Measurements from ENCODE around the gene PLPP3. TPM values are rescaled to one million over a fixed set of nuclear protein-coding genes. Genes with fewer than 3 reads are reported as not detected.

Gene PLPP3
- total and polyA plus RNA-seq, 9 of the 15 experiments (the other 6 are each of a cell fraction or from before 2014, with no cell fraction given): 0.07 to 0.54 (median 0.20) TPM

GRCh38 chr1:56510642-56511021 lies 68.7 kb downstream of the PLPP3 start:
- H3K79me2 ChIP-seq (ENCODE audit: control insufficient read depth, insufficient read depth, low read length): no peaks in the 10 kb centered on the region
- in situ Hi-C loops (cut with MboI) (no loop called here), intact Hi-C loops (cut with micrococcal nuclease) (no loop called here)
- peak overlapping the region; percentile 10 to 59; a peak in 2 of 4 replicates for H3K9ac ChIP-seq (ENCODE audit: insufficient read depth in 1 of 2, low read depth in 2 of 2, low read length in 2 of 2)
- H3K27me3 ChIP-seq (ENCODE audit: control insufficient read depth in 2 of 2, insufficient read depth in 2 of 2, low read length in 2 of 2): no peaks in the 10 kb centered on the region
- peaks cover 18 to 39% of the 10 kb centered on the region in 2 experiments for H3K4me1 ChIP-seq (replicated peaks in 1 of 2; ENCODE audit: control insufficient read depth in 2 of 2, insufficient read depth in 2 of 2, low read length in 2 of 2)
- H3K36me3 ChIP-seq (ENCODE audit: control insufficient read depth, insufficient read depth, low read length): no peaks in the 10 kb centered on the region
- no peaks in the 10 kb centered on the region for H4K20me1 ChIP-seq (replicated peaks; ENCODE audit: control insufficient read depth, insufficient read depth, low read length)
- CTCF ChIA-PET (ENCODE audit: low intra/inter-chr PET ratio): no interaction called here
- no peak overlapping the region for H3K4me3 ChIP-seq
- TF ChIP-seq ARID1B (IDR thresholded peaks at IDR 0.05) (peak; percentile 22; the same call in 1 of the 2 replicates), ZKSCAN3 (CRISPR knock-in tag; IDR thresholded peaks at IDR 0.05) (no peak), SP1 (CRISPR knock-in tag; IDR thresholded peaks at IDR 0.05) (no peak), SAFB2 (IDR thresholded peaks at IDR 0.05; ENCODE audit: borderline replicate concordance, low read depth, low read length, severe bottlenecking) (no peak), CTBP1 (IDR thresholded peaks at IDR 0.05; ENCODE audit: borderline replicate concordance) (no peak), BCL6 (CRISPR knock-in tag; IDR thresholded peaks at IDR 0.05) (no peak), PHF21A (IDR thresholded peaks at IDR 0.05; ENCODE audit: borderline replicate concordance, low read depth) (no peak), GTF2E2 (tag; IDR thresholded peaks at IDR 0.05) (no peak), ZNF354B (CRISPR knock-in tag; IDR thresholded peaks at IDR 0.05) (no peak), U2AF2 (optimal IDR thresholded peaks at IDR 0.05; ENCODE audit: low read depth, low read length) (no peak), SPI1 (IDR thresholded peaks at IDR 0.05; ENCODE audit: borderline replicate concordance, low read depth, low read length) (no peak), RBM34 (IDR thresholded peaks at IDR 0.05; ENCODE audit: borderline replicate concordance, insufficient read depth, low read length) (no peak), NCOR1 (IDR thresholded peaks at IDR 0.05) (0 out of 2 replicates have a peak, but pooled peaks have one; percentile 18), EGR1 (conservative IDR thresholded peaks at IDR 0.05) (no peak), SAFB (IDR thresholded peaks at IDR 0.05; ENCODE audit: borderline replicate concordance, low read depth, low read length) (no peak), TCFL5 (CRISPR knock-in tag; conservative IDR thresholded peaks at IDR 0.05) (no peak), CBFA2T3 (IDR thresholded peaks at IDR 0.05) (peak; percentile 53), ZNF224 (CRISPR knock-in tag; IDR thresholded peaks at IDR 0.05) (no peak), CBFB (CRISPR knock-in tag; IDR thresholded peaks at IDR 0.05) (no peak), ARHGAP35 (IDR thresholded peaks at IDR 0.05; ENCODE audit: partially characterized antibody) (no peak), CBFA2T2 (conservative IDR thresholded peaks at IDR 0.05) (0 out of 2 replicates have a peak, but pooled peaks have one; percentile 10), ZNF3 (CRISPR knock-in tag; IDR thresholded peaks at IDR 0.05) (no peak)
- peak overlapping the region; percentile 76 for H2AFZ ChIP-seq (ENCODE audit: low read depth, low read length)
- peak overlapping the region; percentile 44 for H3K4me2 ChIP-seq (ENCODE audit: insufficient read depth, low read length)
- WGBS (ENCODE audit: insufficient coverage, low coverage, missing lambda C conversion rate): 0% methylated on average over 1 of the region's 1 CpG
- no TSS peak for BruUV-seq (replicated peaks)
- H3K27ac ChIP-seq (ENCODE audit: extremely low read depth, low read depth, low read length): peak overlapping the region; percentile 31; the same call in 2 of the 3 replicates
- POLR2A ChIA-PET: interaction anchor here (0.6 kb wide), 1 partner anchor 1553 kb away, joined by 3 read pairs; no protein-coding TSS in a partner anchor
- DNase-seq (ENCODE audit: extremely low read depth in 1 of 4, low spot score in 3 of 4): peak in 3 of 4 experiments; percentile 18 to 42 (median 27)
- no peaks in the 10 kb centered on the region for H3K9me3 ChIP-seq (replicated peaks; ENCODE audit: control insufficient read depth, insufficient read depth, low read depth, low read length)
- peak; percentile 58 for FAIRE-seq
- ATAC-seq: peak; percentile 52
- no peaks in the 10 kb centered on the region for H3K9me1 ChIP-seq (ENCODE audit: control insufficient read depth, insufficient read depth, low read length)
